DMS53 treated with DMSO at 0.1 percent for 48 hours (cell line): Measurements from ENCODE around the gene GNG12.
A peak's percentile ranks its signal among the peaks of the same experiment; 100 is the strongest.

Experiments
- DNase-seq: peaks from one replicate; lab custom pipeline; 2025; ENCODE audit not compliant: unreplicated experiment; lab: John Stamatoyannopoulos, UW

The GNG12 gene

DNA sequence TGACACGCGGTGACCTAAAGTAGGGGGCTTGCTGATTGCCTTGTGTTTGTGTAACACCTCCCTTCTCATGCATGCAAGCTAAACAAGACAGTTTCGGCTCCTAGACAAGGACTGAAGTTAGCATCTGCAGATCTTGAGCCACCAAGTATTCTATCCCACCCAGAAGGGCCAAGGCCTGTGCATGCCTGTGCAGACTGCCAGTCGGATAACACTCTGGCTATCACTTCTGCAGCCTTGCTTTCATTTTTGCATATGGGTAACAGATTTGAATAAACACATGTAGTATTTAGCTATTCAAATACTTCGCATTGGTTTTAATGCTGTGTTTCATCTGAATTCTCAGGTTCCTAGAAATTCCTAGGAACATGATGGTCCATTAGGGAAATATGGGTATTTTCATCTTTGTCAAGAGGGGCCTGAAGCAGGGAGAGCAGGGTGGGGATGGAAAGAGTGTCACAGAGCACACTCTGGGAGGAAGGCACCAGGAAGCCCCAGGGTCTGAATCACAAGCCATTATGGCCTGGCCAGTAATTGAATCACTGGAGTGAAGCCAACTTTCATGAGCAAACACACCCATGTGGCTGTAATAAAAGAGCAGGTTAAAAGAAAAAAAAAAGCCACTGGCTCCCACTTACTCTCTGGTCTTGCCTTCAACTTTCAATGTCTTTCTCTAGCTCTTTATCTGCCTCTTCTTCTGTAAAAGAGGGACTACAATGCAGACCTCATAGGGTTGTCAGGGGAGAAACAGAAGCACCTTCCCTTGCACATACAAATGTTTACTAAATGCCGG, 120.0 kb downstream of the GNG12 start:
- DNase-seq = peak; percentile 91

GRCh38 chr1:67711855-67712212, 121.4 kb downstream of the GNG12 start:
- peak; percentile 69 for DNase-seq

- DNase-seq = no peak
Observed at GRCh38 chr1:67711158-67711854, 122.0 kb downstream of the GNG12 start.

DNA sequence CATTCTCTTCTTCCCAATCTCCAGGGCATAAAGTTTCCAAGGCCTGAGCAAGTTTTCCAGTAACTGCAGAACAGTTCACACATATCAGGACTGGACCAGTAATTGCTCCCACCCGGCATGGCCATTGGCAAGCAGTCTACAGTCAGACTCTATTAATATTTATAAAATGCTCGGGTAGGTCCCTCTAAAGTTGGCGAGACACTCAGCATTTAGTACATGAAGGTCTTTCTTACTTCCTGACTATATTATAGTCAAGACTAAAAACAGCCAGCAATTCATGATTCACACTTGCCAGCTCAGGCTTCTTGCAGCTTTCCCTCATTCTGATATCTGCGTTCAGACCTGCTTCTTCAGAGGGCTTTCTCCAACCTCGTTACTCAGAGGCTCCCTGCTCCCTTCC, 122.8 kb downstream of the GNG12 start:
- DNase-seq = no peak

- DNase-seq = peak; percentile 98
Observed at GRCh38 chr1:67708606-67709005, 124.7 kb downstream of the GNG12 start.

DNA sequence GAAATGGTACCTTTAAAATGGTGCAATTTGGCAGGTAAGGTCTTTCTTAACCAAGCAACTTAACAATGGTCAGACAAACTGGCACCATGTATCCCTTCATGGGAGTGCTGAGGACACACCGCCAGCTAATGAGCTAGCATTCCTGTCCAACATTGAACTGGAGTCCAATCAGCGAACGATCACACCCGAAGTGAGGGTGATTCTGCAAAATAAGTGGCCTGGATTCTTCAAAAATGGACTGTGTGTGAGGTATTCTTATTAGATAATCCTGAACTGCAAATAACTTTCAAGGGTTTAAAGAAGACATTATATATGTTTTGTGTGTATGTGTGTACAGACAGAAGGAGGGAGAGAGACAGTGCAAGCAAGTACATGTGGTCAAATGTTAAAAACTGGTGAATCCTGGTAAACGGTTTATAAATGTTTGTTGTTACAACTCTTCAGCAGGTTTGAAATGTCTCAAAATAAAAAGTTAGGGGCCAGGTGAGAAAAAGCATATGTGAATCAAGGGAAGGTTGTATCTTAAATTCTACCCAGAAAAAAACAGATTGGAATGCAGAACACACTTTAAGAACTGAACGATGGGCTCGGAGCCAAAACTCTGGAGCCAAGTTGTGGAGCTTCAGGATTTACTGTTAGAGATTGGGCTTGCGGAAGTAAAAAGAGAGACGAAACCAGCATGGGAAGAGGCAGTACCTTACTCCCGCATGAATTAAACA, 127.4 kb downstream of the GNG12 start:
- no peak for DNase-seq

DNA sequence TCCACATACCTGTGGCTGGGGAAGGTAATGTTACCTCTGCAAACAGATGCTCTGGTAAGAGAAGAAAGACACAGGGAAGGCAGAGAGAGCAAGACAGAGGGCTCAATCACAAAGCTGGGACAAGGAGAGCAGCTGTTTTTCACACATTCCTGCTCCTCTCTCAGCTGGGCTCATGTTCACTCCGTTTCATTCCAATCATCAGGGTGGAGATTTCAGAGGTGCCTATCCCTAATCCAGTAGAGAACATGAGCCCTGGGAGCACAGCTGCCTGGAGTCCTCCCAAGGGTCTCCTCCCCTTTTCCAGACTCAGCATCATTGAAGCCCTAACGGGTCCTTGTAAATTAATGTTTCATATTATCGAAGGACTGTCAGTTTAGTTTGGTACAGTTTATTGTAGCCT, 128.9 kb downstream of the GNG12 start:
- no peak for DNase-seq

GRCh38 chr1:67701876-67702275, 131.4 kb downstream of the GNG12 start:
- DNase-seq = no peak

GRCh38 chr1:67700692-67701410, 132.4 kb downstream of the GNG12 start:
- DNase-seq = peak; percentile 89

- DNase-seq = no peak
Observed at GRCh38 chr1:67700220-67700619, 133.0 kb downstream of the GNG12 start.

- DNase-seq = no peak
Observed at GRCh38 chr1:67696708-67697107, 136.6 kb downstream of the GNG12 start.

GRCh38 chr1:67695963-67696362, 137.3 kb downstream of the GNG12 start:
- no peak for DNase-seq

- DNase-seq = peak; percentile 83
Observed at GRCh38 chr1:67691712-67692111, 141.6 kb downstream of the GNG12 start.

DNA sequence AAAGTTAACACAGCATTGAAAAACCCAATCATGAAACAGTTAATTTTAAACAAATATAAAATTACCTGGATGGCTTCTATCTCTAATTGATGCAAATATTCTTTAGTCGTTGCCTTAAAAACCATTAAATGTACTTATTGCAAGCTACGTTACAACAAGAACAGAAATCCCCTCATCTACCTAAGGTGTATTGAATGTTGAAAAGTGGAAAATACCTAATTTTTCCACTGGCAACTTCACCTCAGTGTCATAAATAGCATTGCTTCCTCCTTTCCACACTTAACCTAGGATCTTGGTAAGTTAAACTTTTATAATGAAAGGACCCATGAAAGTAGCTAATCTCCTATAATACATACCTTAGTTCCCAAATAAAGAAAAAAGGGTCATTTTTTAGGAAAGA, 142.9 kb downstream of the GNG12 start:
- no peak for DNase-seq

DNA sequence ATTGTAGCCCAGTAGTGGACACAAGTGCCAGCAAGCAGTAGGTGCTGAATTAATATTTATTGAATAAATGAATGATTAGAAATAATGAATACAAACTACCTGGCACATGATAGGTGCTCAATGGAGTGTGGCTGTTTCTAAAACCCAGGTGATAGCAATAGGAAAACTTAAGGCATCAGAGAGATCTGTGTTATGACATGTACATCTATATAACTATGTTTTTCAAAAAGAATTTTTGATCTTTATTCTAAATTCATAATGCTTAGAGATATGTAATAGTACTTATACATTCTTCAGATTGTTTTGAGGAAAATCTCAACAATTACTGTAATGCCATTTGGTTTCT, 143.3 kb downstream of the GNG12 start:
- DNase-seq = no peak

DNA sequence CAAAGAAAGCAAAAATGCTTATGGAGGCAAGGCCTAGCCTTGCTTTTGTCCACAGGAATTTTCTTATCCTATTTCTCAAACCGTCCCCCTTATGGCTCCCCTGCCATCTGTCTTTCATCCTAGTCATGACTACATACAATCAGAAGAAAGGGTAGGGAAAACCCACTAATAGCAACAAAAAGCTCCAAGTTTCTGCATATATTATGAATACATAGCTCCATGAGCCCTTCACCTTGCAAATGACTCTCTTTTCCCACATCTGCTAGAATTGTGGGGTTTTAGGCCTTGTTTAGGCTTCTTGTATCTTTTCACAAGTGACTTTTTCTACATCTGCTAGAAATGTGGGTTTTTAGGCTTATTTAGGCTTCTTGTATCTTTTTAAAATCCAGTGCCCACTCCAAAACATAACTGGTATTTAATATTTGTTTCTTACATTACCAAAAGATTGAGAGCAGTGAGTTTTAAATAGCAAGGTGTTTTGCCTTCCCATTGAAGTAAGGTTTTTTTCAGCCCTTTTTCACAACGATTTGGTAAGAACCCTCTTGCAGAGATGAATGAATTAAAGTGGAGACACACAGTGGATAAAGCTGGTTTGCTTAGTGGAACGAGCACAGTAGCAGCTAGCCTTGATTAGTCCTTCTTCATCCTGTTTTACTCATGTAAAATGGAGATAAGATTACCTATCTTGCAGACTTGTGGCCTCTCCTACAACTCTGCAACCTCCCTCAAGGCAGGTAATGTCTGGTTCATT, 143.8 kb downstream of the GNG12 start:
- DNase-seq = no peak

DNA sequence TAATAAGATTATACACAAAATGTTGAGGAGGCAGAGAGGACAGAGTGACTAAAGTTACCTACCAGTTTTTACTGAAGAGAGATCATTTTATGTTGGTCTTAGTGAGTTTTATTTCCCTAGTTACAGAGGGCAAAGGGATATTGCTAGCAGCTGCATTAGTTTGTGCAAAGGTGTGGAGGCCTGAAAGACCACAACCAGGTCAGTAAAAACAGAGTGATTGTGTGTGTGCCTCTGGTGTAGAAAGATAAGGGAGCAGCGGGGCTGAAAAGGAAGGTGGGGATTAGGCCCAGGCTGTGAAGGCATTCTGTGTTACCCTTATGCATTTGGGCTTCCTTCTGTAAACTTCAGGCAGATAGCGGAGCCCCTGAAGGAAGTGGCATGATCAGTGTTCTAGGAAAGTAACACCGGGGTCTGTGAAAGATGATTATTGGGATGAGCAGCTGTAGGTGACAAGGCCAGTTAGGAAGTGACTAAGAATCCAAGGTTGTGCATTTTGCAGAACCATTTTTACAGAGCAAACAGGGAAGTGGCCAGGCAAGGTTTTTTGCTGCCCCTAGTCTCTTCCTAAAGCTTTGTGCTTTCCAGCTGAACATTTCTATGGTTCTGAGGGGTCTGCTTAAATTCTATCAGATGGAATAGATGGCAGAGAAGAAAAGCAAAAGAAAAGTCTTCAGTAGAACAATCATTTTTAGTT, 144.6 kb downstream of the GNG12 start:
- peak; percentile 33 for DNase-seq

DNA sequence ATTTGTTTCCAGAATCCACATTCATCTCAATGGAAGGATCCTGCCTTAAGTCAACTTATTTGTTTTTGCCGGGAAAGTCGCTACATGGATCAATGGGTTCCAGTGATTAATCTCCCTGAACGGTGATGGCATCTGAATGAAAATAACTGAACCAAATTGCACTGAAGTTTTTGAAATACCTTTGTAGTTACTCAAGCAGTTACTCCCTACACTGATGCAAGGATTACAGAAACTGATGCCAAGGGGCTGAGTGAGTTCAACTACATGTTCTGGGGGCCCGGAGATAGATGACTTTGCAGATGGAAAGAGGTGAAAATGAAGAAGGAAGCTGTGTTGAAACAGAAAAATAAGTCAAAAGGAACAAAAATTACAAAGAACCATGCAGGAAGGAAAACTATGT, 145.6 kb downstream of the GNG12 start:
- no peak for DNase-seq

- DNase-seq = no peak
Observed at GRCh38 chr1:67687198-67687545, 146.1 kb downstream of the GNG12 start.
